HCT116 (cell line): Measurements from ENCODE around the gene AKAP3. TPM values are rescaled to one million over a fixed set of nuclear protein-coding genes. Genes with fewer than 3 reads are reported as not detected.

Experiments
- ATAC-seq: fragments of 200-7000 bp; cut with Tn5 transposase; 2 replicates; pipeline ENCODE4 v1.9.1; 2020; ENCODE audit warnings: mild to moderate bottlenecking, moderate library complexity
- BruUV-seq: library from RNA; stranded (reverse); fragments of 400-500 nt; replicated peaks from 2 replicates; lab custom pipeline; 2021; lab: Mats Ljungman, UMichigan
- CTCF ChIA-PET: fragments of 300-600 bp; sonication (Branson Sonifier 250); formaldehyde crosslinking; loops from one replicate; lab custom pipeline; 2021; ENCODE audit warnings: antibody characterized with exemption; lab: Charles Lee
- POLR2A ChIA-PET: fragments of 300-600, 350-600 bp; sonication (Branson Sonifier 250); formaldehyde crosslinking; loops from one replicate; lab custom pipeline; 2021; ENCODE audit warnings: antibody characterized with exemption; lab: Charles Lee
- RAD21 ChIA-PET, 2 experiments: fragments of 300-600 bp; sonication (Branson Sonifier 250); formaldehyde crosslinking; loops; one replicate each; lab custom pipeline; 2023; ENCODE audit warnings: low total read pairs in 2 of 2; ENCODE audit not compliant: uncharacterized antibody in 2 of 2, unreplicated experiment in 2 of 2, low non-redundant PET in 1 of 2; lab: Charles Lee
- DNase-seq: peaks from one replicate; pipeline ENCODE4 v3.0.0-alpha.2; 2010; ENCODE audit warnings: low read depth, low spot score
- H2AFZ ChIP-seq: fragments of 200-600 bp; shearing (Covaris generic), sonication (generic); 2 replicates; pipeline ENCODE4 v1.6.1; 2017; ENCODE audit warnings: low read depth, mixed run types, mixed read lengths, antibody characterized with exemption, low read length; ENCODE audit not compliant: poor library complexity, severe bottlenecking
- H3K27ac ChIP-seq: 2 replicates; pipeline ENCODE4 v1.5.1; 2012; ENCODE audit warnings: low read depth, low read length
- H3K27me3 ChIP-seq: fragments of 200-600 bp; sonication (generic); 2 replicates; pipeline ENCODE4 v1.6.1; 2016; ENCODE audit warnings: mixed run types, low read length, mixed read lengths; ENCODE audit not compliant: insufficient read depth
- H3K36me3 ChIP-seq, 2 experiments: fragments of 200-500 bp in 1 of 2; fragments of 200-600 bp in 1 of 2; sonication (Bioruptor generic) in 1 of 2; sonication (generic) in 1 of 2; 2 replicates each; pipeline versions ENCODE4 v1.5.1 to v1.6.1; 2014 to 2016; ENCODE audit warnings: low read length in 2 of 2, inconsistent platforms in 1 of 2, mixed read lengths in 1 of 2, mixed run types in 1 of 2; ENCODE audit not compliant: insufficient read depth in 2 of 2, control insufficient read depth in 1 of 2
- H3K4me1 ChIP-seq, 2 experiments: fragments of 200-600 bp in 1 of 2; sonication (generic) in 1 of 2; 2 replicates each; pipeline versions ENCODE4 v1.5.1 to v1.6.1; 2012 to 2017; ENCODE audit warnings: low read length in 2 of 2, inconsistent platforms in 1 of 2, mild to moderate bottlenecking in 1 of 2, mixed read lengths in 1 of 2, mixed run types in 1 of 2, moderate library complexity in 1 of 2; ENCODE audit not compliant: insufficient read depth in 2 of 2, control insufficient read depth in 1 of 2
- H3K4me2 ChIP-seq: fragments of 200-600 bp; sonication (generic); 2 replicates; pipeline ENCODE4 v1.6.1; 2017; ENCODE audit warnings: mixed run types, low read length, mixed read lengths
- H3K4me3 ChIP-seq, 2 experiments: fragments of 200-600 bp in 1 of 2; sonication (generic) in 1 of 2; replicated peaks in 1 of 2; 2 replicates each; pipeline ENCODE4 v1.5.1; 2011 to 2016; ENCODE audit warnings: low read length in 2 of 2, control low read depth in 1 of 2, low read depth in 1 of 2, mild to moderate bottlenecking in 1 of 2, mixed read lengths in 1 of 2, mixed run types in 1 of 2
- H3K79me2 ChIP-seq: fragments of 200-600 bp; sonication (generic); 2 replicates; pipeline ENCODE4 v1.6.1; 2017; ENCODE audit warnings: mild to moderate bottlenecking, mixed run types, low read length, moderate library complexity, mixed read lengths; ENCODE audit not compliant: insufficient read depth
- H3K9ac ChIP-seq: fragments of 200-600 bp; sonication (generic); 2 replicates; pipeline ENCODE4 v1.6.1; 2016; ENCODE audit warnings: low read length, mixed read lengths
- H3K9me2 ChIP-seq: fragments of 200-600 bp; sonication (generic), shearing (Covaris generic); 2 replicates; pipeline ENCODE4 v1.6.1; 2017; ENCODE audit warnings: mixed run types, mild to moderate bottlenecking, moderate library complexity; ENCODE audit not compliant: insufficient read depth
- H3K9me3 ChIP-seq, 2 experiments: fragments of 200-500 bp in 1 of 2; fragments of 200-600 bp in 1 of 2; sonication (Bioruptor generic) in 1 of 2; sonication (generic) in 1 of 2; 2 replicates each; pipeline ENCODE4 v1.6.1; 2014 to 2017; ENCODE audit warnings: low read length in 2 of 2, mixed read lengths in 2 of 2, inconsistent platforms in 1 of 2, low read depth in 1 of 2, mild to moderate bottlenecking in 1 of 2, mixed run types in 1 of 2, moderate library complexity in 1 of 2; ENCODE audit not compliant: control insufficient read depth in 1 of 2, insufficient read depth in 1 of 2
- H4K20me1 ChIP-seq: fragments of 200-600 bp; sonication (generic), shearing (Covaris generic); 2 replicates; pipeline ENCODE4 v1.6.1; 2017; ENCODE audit warnings: mixed run types, mild to moderate bottlenecking, moderate library complexity; ENCODE audit not compliant: insufficient read depth
- CBX3 ChIP-seq: IDR thresholded peaks from 2 replicates; pipeline ENCODE4 v1.6.1; 2012; ENCODE audit warnings: low read depth
- EGR1 ChIP-seq: IDR thresholded peaks from 2 replicates; pipeline ENCODE4 v1.6.1; 2012; ENCODE audit warnings: low read depth
- ELF1 ChIP-seq: IDR thresholded peaks from 2 replicates; pipeline ENCODE4 v1.6.1; 2012; ENCODE audit warnings: low read depth, borderline replicate concordance
- JUND ChIP-seq: IDR thresholded peaks from 2 replicates; pipeline ENCODE4 v1.6.1; 2012
- POLR2A ChIP-seq: IDR thresholded peaks from 2 replicates; pipeline ENCODE4 v1.7.0; 2011; ENCODE audit warnings: borderline replicate concordance; ENCODE audit not compliant: insufficient read depth, insufficient read length; ENCODE audit errors: extremely low read depth
- SIN3A ChIP-seq: IDR thresholded peaks from 2 replicates; pipeline ENCODE4 v1.6.1; 2012; ENCODE audit warnings: low read depth
- TCF7L2 ChIP-seq: IDR thresholded peaks from 2 replicates; pipeline ENCODE4 v1.7.0; 2011; ENCODE audit warnings: borderline replicate concordance, inconsistent platforms; ENCODE audit not compliant: insufficient read depth, insufficient read length; ENCODE audit errors: extremely low read depth
- YY1 ChIP-seq: IDR thresholded peaks from 2 replicates; pipeline ENCODE4 v1.6.1; 2011; ENCODE audit warnings: low read length, low read depth, moderate library complexity, mild to moderate bottlenecking; ENCODE audit not compliant: insufficient replicate concordance; ENCODE audit errors: extremely low read depth
- ZFX ChIP-seq: fragments of 450-650 bp; IDR thresholded peaks from 2 replicates; pipeline ENCODE4 v1.6.1; 2017
- intact Hi-C: fragments of 100-400 bp; cut with micrococcal nuclease; formaldehyde crosslinking; loops from 2 replicates; pipeline ENCODE4 v1.10.0; 2022
- total RNA-seq: library from RNA; stranded (reverse); gene quantifications from one replicate; pipeline ENCODE4 v1.2.1, GENCODE V29; 2021; ENCODE audit not compliant: unreplicated experiment
- TF ChIP-seq, protein P1 (sequence below): IDR thresholded peaks from 2 replicates; pipeline ENCODE4 v1.6.1; 2011; ENCODE audit warnings: mild to moderate bottlenecking, low read length, moderate library complexity; ENCODE audit not compliant: insufficient replicate concordance; ENCODE audit errors: extremely low read depth

Gene AKAP3
- total RNA-seq, 1 experiment from 2014 or later: 4.3 TPM

GRCh38 chr12:4607056-4607455 is 41.8 kb downstream of the AKAP3 start:
- no peak overlapping the region for H3K9ac ChIP-seq
- POLR2A ChIA-PET: no interaction called here
- intact Hi-C loops: loop anchor here (10.0 kb wide), 1 partner anchor 148 kb away; no protein-coding TSS in a partner anchor
- H4K20me1 ChIP-seq: no peaks in the 10 kb centered on the region
- H2AFZ ChIP-seq: no peak overlapping the region
- CTCF ChIA-PET: no interaction called here
- RAD21 ChIA-PET: no interaction called here
- TF ChIP-seq CBX3 (no peak), EGR1 (no peak), SIN3A (no peak), POLR2A (no peak), TCF7L2 (no peak), YY1 (no peak), ZFX (no peak), JUND (no peak), ELF1 (no peak)
- TF ChIP-seq, protein P1, sequence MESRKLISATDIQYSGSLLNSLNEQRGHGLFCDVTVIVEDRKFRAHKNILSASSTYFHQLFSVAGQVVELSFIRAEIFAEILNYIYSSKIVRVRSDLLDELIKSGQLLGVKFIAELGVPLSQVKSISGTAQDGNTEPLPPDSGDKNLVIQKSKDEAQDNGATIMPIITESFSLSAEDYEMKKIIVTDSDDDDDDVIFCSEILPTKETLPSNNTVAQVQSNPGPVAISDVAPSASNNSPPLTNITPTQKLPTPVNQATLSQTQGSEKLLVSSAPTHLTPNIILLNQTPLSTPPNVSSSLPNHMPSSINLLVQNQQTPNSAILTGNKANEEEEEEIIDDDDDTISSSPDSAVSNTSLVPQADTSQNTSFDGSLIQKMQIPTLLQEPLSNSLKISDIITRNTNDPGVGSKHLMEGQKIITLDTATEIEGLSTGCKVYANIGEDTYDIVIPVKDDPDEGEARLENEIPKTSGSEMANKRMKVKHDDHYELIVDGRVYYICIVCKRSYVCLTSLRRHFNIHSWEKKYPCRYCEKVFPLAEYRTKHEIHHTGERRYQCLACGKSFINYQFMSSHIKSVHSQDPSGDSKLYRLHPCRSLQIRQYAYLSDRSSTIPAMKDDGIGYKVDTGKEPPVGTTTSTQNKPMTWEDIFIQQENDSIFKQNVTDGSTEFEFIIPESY: no peak
- TF ChIP-seq, all 23 proteins: peak for 0
- no TSS peak for BruUV-seq
- peaks cover 0 to 5% of the 10 kb centered on the region in 2 experiments; a peak in 2 of 4 replicates for H3K36me3 ChIP-seq
- no peaks in the 10 kb centered on the region for H3K9me3 ChIP-seq
- no peak overlapping the region for H3K4me3 ChIP-seq
- H3K4me1 ChIP-seq: peaks cover 2 to 9% of the 10 kb centered on the region in 2 experiments; a peak in 1 of 4 replicates
- ATAC-seq (no peak), DNase-seq (no peak)
- H3K4me2 ChIP-seq: no peak overlapping the region
- H3K79me2 ChIP-seq: no peaks in the 10 kb centered on the region; the same call in 1 of the 2 replicates
- no peaks in the 10 kb centered on the region for H3K9me2 ChIP-seq
- no peak overlapping the region for H3K27ac ChIP-seq
- H3K27me3 ChIP-seq: no peaks in the 10 kb centered on the region; the same call in 1 of the 2 replicates
